Thyroid gland (tissue), 4 donors: ENCODE results near the gene GLI1. TPM values are rescaled to one million over a fixed set of nuclear protein-coding genes. Genes with fewer than 3 reads are reported as not detected.
A peak's percentile ranks its signal among the peaks of the same experiment; 100 is the strongest.
"Not testable (repeated sequence)": the region's sequence is repeated elsewhere in the genome, so short reads cannot be mapped to it uniquely, and the experiment has no call there.

Source experiments
- DNase-seq, 2 donors: peaks; one replicate each; pipeline ENCODE4 v3.0.0-alpha.2; 2019
- H3K27ac ChIP-seq, 3 donors: fragments of 200-600 bp; sonication (generic); 1 replicate in 2 of 3; 2 replicates in 1 of 3; pipeline ENCODE4 v1.5.1; 2016 to 2019; ENCODE audit warnings: mild to moderate bottlenecking in 1 of 3, moderate library complexity in 1 of 3
- H3K27me3 ChIP-seq: fragments of 200-600 bp; sonication (generic); one replicate; pipeline ENCODE4 v1.5.1; 2019
- H3K36me3 ChIP-seq, 2 donors: fragments of 200-600 bp; sonication (generic); one replicate each; pipeline ENCODE4 v1.5.1; 2016 to 2019
- H3K4me1 ChIP-seq, 2 donors: fragments of 200-600 bp; sonication (generic); one replicate each; pipeline ENCODE4 v1.5.1; 2017 to 2019
- H3K4me3 ChIP-seq, 3 donors: fragments of 200-600 bp; sonication (generic); replicated peaks in 1 of 3; 1 replicate in 2 of 3; 2 replicates in 1 of 3; pipeline ENCODE4 v1.5.1; 2016; ENCODE audit warnings: mild to moderate bottlenecking in 1 of 3
- H3K9me3 ChIP-seq: fragments of 200-600 bp; sonication (generic); one replicate; pipeline ENCODE4 v1.5.1; 2017
- POLR2A ChIP-seq, 2 donors: fragments of 450-650 bp; IDR thresholded peaks; one replicate each; pipeline ENCODE4 v1.6.1; 2017; ENCODE audit warnings: antibody characterized with exemption in 2 of 2, mild to moderate bottlenecking in 2 of 2, moderate library complexity in 1 of 2
- WGBS, 2 donors: methylation state at CpG; one replicate each; pipeline ENCODE4 v1.1.5; 2017; 5-methylcytosine and 5-hydroxymethylcytosine counted together
- intact Hi-C: fragments of 100-400 bp; cut with DNase I; formaldehyde crosslinking; loops from one replicate; pipeline ENCODE4 v1.15.1; 2023
- total RNA-seq, 4 donors: library from RNA; depleted of rRNA; stranded (reverse); fragments of >200 nt; gene quantifications; one replicate each; pipeline ENCODE4 v1.2.3, GENCODE V29; 2016
- TF ChIP-seq, protein P1 (sequence below), 6 experiments: fragments of 200-600 bp in 3 of 6; fragments of 450-650 bp in 3 of 6; sonication (generic) in 3 of 6; IDR thresholded peaks; one replicate each; pipeline ENCODE4 v1.5.1; 2016 to 2019; ENCODE audit warnings: antibody characterized with exemption in 6 of 6, mild to moderate bottlenecking in 2 of 6, inconsistent platforms in 1 of 6, moderate library complexity in 1 of 6

GLI1 gene
- total RNA-seq, 4 donors from 2014 or later = 1.1 to 2.2 (median 1.6) TPM; not detected in 1

GRCh38 chr12:57496822-57497221 lies 37.2 kb downstream of the GLI1 start:
- DNase-seq = no peak
- intact Hi-C loops = no loop called here
- H3K9me3 ChIP-seq = no peaks in the 10 kb centered on the region
- peaks cover 24 to 34% of the 10 kb centered on the region in 2 donors for H3K36me3 ChIP-seq
- H3K27ac ChIP-seq = no peak overlapping the region
- no peaks in the 10 kb centered on the region for H3K27me3 ChIP-seq
- H3K4me1 ChIP-seq = no peaks in the 10 kb centered on the region
- H3K4me3 ChIP-seq = no peak overlapping the region
- TF ChIP-seq POLR2A (IDR thresholded peaks at IDR 0.05) = no peak
- TF ChIP-seq, protein P1, sequence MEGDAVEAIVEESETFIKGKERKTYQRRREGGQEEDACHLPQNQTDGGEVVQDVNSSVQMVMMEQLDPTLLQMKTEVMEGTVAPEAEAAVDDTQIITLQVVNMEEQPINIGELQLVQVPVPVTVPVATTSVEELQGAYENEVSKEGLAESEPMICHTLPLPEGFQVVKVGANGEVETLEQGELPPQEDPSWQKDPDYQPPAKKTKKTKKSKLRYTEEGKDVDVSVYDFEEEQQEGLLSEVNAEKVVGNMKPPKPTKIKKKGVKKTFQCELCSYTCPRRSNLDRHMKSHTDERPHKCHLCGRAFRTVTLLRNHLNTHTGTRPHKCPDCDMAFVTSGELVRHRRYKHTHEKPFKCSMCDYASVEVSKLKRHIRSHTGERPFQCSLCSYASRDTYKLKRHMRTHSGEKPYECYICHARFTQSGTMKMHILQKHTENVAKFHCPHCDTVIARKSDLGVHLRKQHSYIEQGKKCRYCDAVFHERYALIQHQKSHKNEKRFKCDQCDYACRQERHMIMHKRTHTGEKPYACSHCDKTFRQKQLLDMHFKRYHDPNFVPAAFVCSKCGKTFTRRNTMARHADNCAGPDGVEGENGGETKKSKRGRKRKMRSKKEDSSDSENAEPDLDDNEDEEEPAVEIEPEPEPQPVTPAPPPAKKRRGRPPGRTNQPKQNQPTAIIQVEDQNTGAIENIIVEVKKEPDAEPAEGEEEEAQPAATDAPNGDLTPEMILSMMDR (IDR thresholded peaks at IDR 0.05) = no peak

GRCh38 chr12:57497223-57498131 lies 37.9 kb downstream of the GLI1 start:
- Histone ChIP-seq H3K4me1 (no peaks in the 10 kb centered on the region), H3K9me3 (no peaks in the 10 kb centered on the region), H3K27ac (no peak overlapping the region), H3K4me3 (no peak overlapping the region), H3K27me3 (no peaks in the 10 kb centered on the region), H3K36me3 (peaks cover 23 to 38% of the 10 kb centered on the region in 2 donors)
- no peak for TF ChIP-seq POLR2A (IDR thresholded peaks at IDR 0.05)
- TF ChIP-seq, protein P1 (IDR thresholded peaks at IDR 0.05) = no peak
- intact Hi-C loops = no loop called here
- 95% methylated on average over 12 of the region's 12 CpGs for WGBS, 2 donors
- no peak for DNase-seq

DNA sequence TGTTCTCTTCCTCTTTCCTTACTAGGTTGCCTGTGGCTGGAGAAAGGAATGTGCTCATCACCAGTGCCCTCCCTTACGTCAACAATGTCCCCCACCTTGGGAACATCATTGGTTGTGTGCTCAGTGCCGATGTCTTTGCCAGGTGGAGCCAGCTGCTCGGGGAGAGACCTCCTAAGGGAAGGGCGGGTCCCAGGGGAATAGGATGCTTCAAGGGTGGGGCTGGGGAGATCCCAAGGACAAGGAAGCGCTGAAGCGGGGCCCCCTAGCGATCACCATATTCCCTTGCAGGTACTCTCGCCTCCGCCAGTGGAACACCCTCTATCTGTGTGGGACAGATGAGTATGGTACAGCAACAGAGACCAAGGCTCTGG lies 38.5 kb downstream of the GLI1 start:
- H3K27me3 ChIP-seq = no peaks in the 10 kb centered on the region
- peaks cover 23 to 44% of the 10 kb centered on the region in 2 donors for H3K36me3 ChIP-seq
- no peak for TF ChIP-seq POLR2A (IDR thresholded peaks at IDR 0.05)
- TF ChIP-seq, protein P1 (IDR thresholded peaks at IDR 0.05) = no peak
- no peak for DNase-seq
- H3K27ac ChIP-seq = no peak overlapping the region
- no peaks in the 10 kb centered on the region for H3K4me1 ChIP-seq
- no peak overlapping the region for H3K4me3 ChIP-seq
- 94% methylated on average over 9 of the region's 9 CpGs for WGBS, 2 donors
- no peaks in the 10 kb centered on the region for H3K9me3 ChIP-seq
- intact Hi-C loops = no loop called here

GRCh38 chr12:57498571-57498970 lies 39.0 kb downstream of the GLI1 start:
- no peaks in the 10 kb centered on the region for H3K9me3 ChIP-seq
- no peak for DNase-seq
- H3K36me3 ChIP-seq = peaks cover 23 to 48% of the 10 kb centered on the region in 2 donors
- H3K4me1 ChIP-seq = no peaks in the 10 kb centered on the region
- H3K27ac ChIP-seq = no peak overlapping the region
- WGBS, 2 donors = 95% methylated on average over 4 of the region's 4 CpGs
- no peak overlapping the region for H3K4me3 ChIP-seq
- intact Hi-C loops = no loop called here
- H3K27me3 ChIP-seq = no peaks in the 10 kb centered on the region
- TF ChIP-seq, protein P1 (IDR thresholded peaks at IDR 0.05) = no peak
- no peak for TF ChIP-seq POLR2A (IDR thresholded peaks at IDR 0.05)

DNA sequence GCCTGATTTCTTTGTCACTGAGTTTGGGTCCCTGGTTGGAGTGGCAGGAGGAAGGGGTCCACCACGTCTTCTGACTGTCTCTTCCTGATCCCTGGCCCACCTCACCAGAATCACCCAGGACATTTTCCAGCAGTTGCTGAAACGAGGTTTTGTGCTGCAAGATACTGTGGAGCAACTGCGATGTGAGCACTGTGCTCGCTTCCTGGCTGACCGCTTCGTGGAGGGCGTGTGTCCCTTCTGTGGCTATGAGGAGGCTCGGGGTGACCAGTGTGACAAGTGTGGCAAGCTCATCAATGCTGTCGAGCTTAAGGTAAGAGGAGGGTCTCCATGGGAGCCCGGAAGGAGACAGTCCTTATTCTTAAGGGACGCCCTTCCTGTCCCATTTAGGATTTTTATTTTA lies 40.6 kb downstream of the GLI1 start:
- no peak for DNase-seq
- intact Hi-C loops = no loop called here
- Histone ChIP-seq H3K27ac (no peak overlapping the region), H3K36me3 (peaks cover 34 to 60% of the 10 kb centered on the region in 2 donors), H3K27me3 (no peaks in the 10 kb centered on the region), H3K4me1 (no peaks in the 10 kb centered on the region), H3K9me3 (no peaks in the 10 kb centered on the region), H3K4me3 (no peak overlapping the region)
- WGBS, 2 donors = 95 to 97% methylated on average over 11 of the region's 11 CpGs
- TF ChIP-seq POLR2A (IDR thresholded peaks at IDR 0.05) = no peak
- TF ChIP-seq, protein P1 (IDR thresholded peaks at IDR 0.05) = no peak

- intact Hi-C loops, H3K27ac ChIP-seq, H3K9me3 ChIP-seq, H3K4me1 ChIP-seq, DNase-seq, H3K4me3 ChIP-seq, H3K27me3 ChIP-seq: not testable (repeated sequence)
- H3K36me3 ChIP-seq = peaks cover 43 to 70% of the 10 kb centered on the region in 2 donors
- 94 to 98% methylated on average over 22 of the region's 22 CpGs for WGBS, 2 donors
These were observed 42.9 kb downstream of the GLI1 start for GRCh38 chr12:57502311-57502969.

DNA sequence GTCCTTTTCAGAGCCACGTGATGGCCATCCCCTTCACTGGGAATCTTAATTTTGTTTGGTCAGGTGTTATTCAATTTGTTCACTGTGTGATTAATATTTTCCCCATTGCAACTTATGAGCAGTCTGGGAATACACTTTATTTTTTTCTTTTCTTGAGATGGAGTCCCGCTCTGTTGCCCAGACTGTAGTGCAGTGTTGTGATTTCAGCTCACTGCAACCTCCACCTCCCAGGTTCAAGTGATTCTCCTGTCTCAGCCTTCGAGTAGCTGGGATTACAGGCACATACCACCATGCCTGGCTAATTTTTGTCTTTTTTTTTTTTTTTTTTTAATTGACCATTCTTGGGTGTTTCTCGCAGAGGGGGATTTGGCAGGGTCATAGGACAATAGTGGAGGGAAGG lies 47.0 kb downstream of the GLI1 start:
- H3K9me3 ChIP-seq, intact Hi-C loops, H3K27me3 ChIP-seq, H3K4me1 ChIP-seq, H3K4me3 ChIP-seq: not testable (repeated sequence)
- Histone ChIP-seq H3K27ac (peak overlapping the region; percentile 49 to 63 (median 57)), H3K36me3 (peaks cover 20 to 48% of the 10 kb centered on the region in 2 donors)
- peak; percentile 45 to 60 for DNase-seq
- 25 to 64% methylated on average over 4 of the region's 4 CpGs for WGBS, 2 donors
